Upper lobe of left lung (tissue), 6 donors: Measurements from ENCODE around the gene PAX5. TPM values are rescaled to one million over a fixed set of nuclear protein-coding genes. Genes with fewer than 3 reads are reported as not detected.
A peak's percentile ranks its signal among the peaks of the same experiment; 100 is the strongest.

Experiments used
- ATAC-seq, 2 donors: fragments of 200-7000 bp; cut with Tn5 transposase; one replicate each; pipeline ENCODE4 v1.9.1; 2022; ENCODE audit warnings: mild to moderate bottlenecking in 2 of 2, moderate library complexity in 2 of 2; ENCODE audit not compliant: low FRiP score in 2 of 2
- DNase-seq, 2 donors: peaks; one replicate each; pipeline ENCODE4 v3.0.0-alpha.2; 2019 to 2020
- H3K27ac ChIP-seq, 4 donors: fragments of 200-600 bp; sonication (generic); one replicate each; pipeline ENCODE4 v1.5.1; 2016 to 2019
- H3K27me3 ChIP-seq, 4 donors: fragments of 200-600 bp; sonication (generic); one replicate each; pipeline ENCODE4 v1.5.1; 2017 to 2019
- H3K36me3 ChIP-seq, 4 donors: fragments of 200-600 bp; sonication (generic); one replicate each; pipeline ENCODE4 v1.5.1; 2016 to 2019
- H3K4me1 ChIP-seq, 4 donors: fragments of 200-600 bp; sonication (generic); one replicate each; pipeline ENCODE4 v1.5.1; 2018 to 2019
- H3K4me3 ChIP-seq, 4 donors: fragments of 200-600 bp; sonication (generic); one replicate each; pipeline ENCODE4 v1.5.1; 2017 to 2019; ENCODE audit warnings: mild to moderate bottlenecking in 2 of 4, moderate library complexity in 1 of 4
- H3K9me3 ChIP-seq, 4 donors: fragments of 200-600 bp; sonication (generic); one replicate each; pipeline ENCODE4 v1.5.1; 2018 to 2019
- CTCF ChIP-seq, 6 experiments: fragments of 450-650 bp in 4 of 6; fragments of 200-600 bp in 2 of 6; sonication (generic) in 2 of 6; IDR thresholded peaks; one replicate each; pipeline ENCODE4 v1.5.1; 2016 to 2019; ENCODE audit warnings: antibody characterized with exemption in 6 of 6
- EP300 ChIP-seq, 4 donors: sonication (generic); formaldehyde crosslinking; IDR thresholded peaks; one replicate each; pipeline ENCODE4 v1.5.1; 2017; ENCODE audit warnings: antibody characterized with exemption in 4 of 4, control low read depth in 2 of 4
- POLR2A ChIP-seq, 4 donors: fragments of 450-650 bp; IDR thresholded peaks; one replicate each; pipeline ENCODE4 v1.5.1; 2016 to 2017; ENCODE audit warnings: antibody characterized with exemption in 4 of 4, mild to moderate bottlenecking in 2 of 4
- POLR2AphosphoS5 ChIP-seq, 2 donors: sonication (generic); formaldehyde crosslinking; IDR thresholded peaks; one replicate each; pipeline ENCODE4 v1.5.1; 2017; ENCODE audit warnings: antibody characterized with exemption in 2 of 2
- WGBS, 2 donors: methylation state at CpG; one replicate each; pipeline ENCODE4 v1.1.5; 2017 to 2018; 5-methylcytosine and 5-hydroxymethylcytosine counted together
- total RNA-seq, 6 donors: library from RNA; depleted of rRNA in 4 of 6; stranded (reverse); fragments of >200 nt in 4 of 6; gene quantifications; one replicate each; pipeline versions ENCODE4 v1.1.0 to v1.2.1, GENCODE V29; 2016 to 2021
- donor health status: DM: no; HTN: no; CAD: no; lungs with moderate emphysema.
- donor health status: DM: no; HTN: yes; CAD: no; lungs with severe emphysema.

PAX5 gene
- total RNA-seq, 6 donors from 2014 or later, result under 0.01 to 0.64 (median 0.43) TPM; not detected in 1

GRCh38 chr9:37004424-37004935, 29.6 kb downstream of the PAX5 start:
- ATAC-seq (no peak), DNase-seq (no peak)
- no peak overlapping the region for H3K27ac ChIP-seq
- WGBS, 2 donors, result 48 to 57% methylated on average over 5 of the region's 5 CpGs
- H3K4me3 ChIP-seq, result no peak overlapping the region
- H3K9me3 ChIP-seq, result no peaks in the 10 kb centered on the region
- no peaks in the 10 kb centered on the region for H3K36me3 ChIP-seq
- peaks cover 0 to 8% (median 2%) of the 10 kb centered on the region in 4 donors for H3K4me1 ChIP-seq
- peaks cover 0 to 20% (median 6%) of the 10 kb centered on the region in 4 donors for H3K27me3 ChIP-seq
- TF ChIP-seq EP300 (IDR thresholded peaks at IDR 0.05), result no peak
- TF ChIP-seq POLR2A (IDR thresholded peaks at IDR 0.05), result no peak
- TF ChIP-seq POLR2AphosphoS5 (IDR thresholded peaks at IDR 0.05), result no peak

- 1 to 4% methylated on average over 10 to 30 of the region's 62 CpGs for WGBS, 2 donors
- H3K4me3 ChIP-seq, result no peak overlapping the region
- ATAC-seq (no peak), DNase-seq (peak in 1 of 2 donors; percentile 76)
- no peaks in the 10 kb centered on the region for H3K9me3 ChIP-seq
- no peaks in the 10 kb centered on the region for H3K36me3 ChIP-seq
- H3K27ac ChIP-seq, result no peak overlapping the region
- H3K27me3 ChIP-seq, result peaks cover 0 to 20% (median 6%) of the 10 kb centered on the region in 4 donors
- peaks cover 0 to 8% (median 2%) of the 10 kb centered on the region in 4 donors for H3K4me1 ChIP-seq
- TF ChIP-seq POLR2A (IDR thresholded peaks at IDR 0.05) (no peak), POLR2AphosphoS5 (IDR thresholded peaks at IDR 0.05) (no peak), EP300 (IDR thresholded peaks at IDR 0.05) (no peak), CTCF (IDR thresholded peaks at IDR 0.05) (no peak)
These were observed 31.5 kb downstream of the PAX5 start for GRCh38 chr9:37002413-37003217.

- TF ChIP-seq EP300 (IDR thresholded peaks at IDR 0.05), result no peak
- TF ChIP-seq POLR2A (IDR thresholded peaks at IDR 0.05), result no peak
- no peak for TF ChIP-seq POLR2AphosphoS5 (IDR thresholded peaks at IDR 0.05)
- TF ChIP-seq CTCF (IDR thresholded peaks at IDR 0.05), result no peak
- Histone ChIP-seq H3K27ac (no peak overlapping the region), H3K27me3 (peaks cover 0 to 20% (median 6%) of the 10 kb centered on the region in 4 donors), H3K4me1 (peaks cover 0 to 8% (median 2%) of the 10 kb centered on the region in 4 donors), H3K4me3 (no peak overlapping the region), H3K9me3 (no peaks in the 10 kb centered on the region), H3K36me3 (no peaks in the 10 kb centered on the region)
- DNase-seq, result no peak
- WGBS, 2 donors, result 44 to 50% methylated on average over 7 to 9 of the region's 11 CpGs
- no peak for ATAC-seq
These were observed 32.0 kb downstream of the PAX5 start for GRCh38 chr9:37002036-37002412.

- H3K27ac ChIP-seq, result no peak overlapping the region
- peaks cover 0 to 20% (median 6%) of the 10 kb centered on the region in 4 donors for H3K27me3 ChIP-seq
- H3K36me3 ChIP-seq, result no peaks in the 10 kb centered on the region
- no peak overlapping the region for H3K4me3 ChIP-seq
- no peaks in the 10 kb centered on the region for H3K9me3 ChIP-seq
- H3K4me1 ChIP-seq, result peaks cover 0 to 8% (median 2%) of the 10 kb centered on the region in 4 donors
- peak in 1 of 2 donors; percentile 32 for DNase-seq
- TF ChIP-seq POLR2AphosphoS5 (IDR thresholded peaks at IDR 0.05) (no peak), POLR2A (IDR thresholded peaks at IDR 0.05) (no peak), CTCF (IDR thresholded peaks at IDR 0.05) (no peak), EP300 (IDR thresholded peaks at IDR 0.05) (no peak)
- WGBS, 2 donors, result 61 to 72% methylated on average over 9 of the region's 9 CpGs
- no peak for ATAC-seq
These were observed 32.6 kb downstream of the PAX5 start for GRCh38 chr9:37001459-37001858.

- Histone ChIP-seq H3K4me3 (no peak overlapping the region), H3K9me3 (no peaks in the 10 kb centered on the region), H3K4me1 (peaks cover 0 to 13% (median 2%) of the 10 kb centered on the region in 4 donors), H3K27ac (no peak overlapping the region), H3K27me3 (peaks cover 0 to 20% (median 6%) of the 10 kb centered on the region in 4 donors), H3K36me3 (no peaks in the 10 kb centered on the region)
- DNase-seq (no peak), ATAC-seq (no peak)
- no peak for TF ChIP-seq POLR2A (IDR thresholded peaks at IDR 0.05)
- no peak for TF ChIP-seq POLR2AphosphoS5 (IDR thresholded peaks at IDR 0.05)
- TF ChIP-seq CTCF (IDR thresholded peaks at IDR 0.05), result no peak
- no peak for TF ChIP-seq EP300 (IDR thresholded peaks at IDR 0.05)
- WGBS, 2 donors, result 52 to 54% methylated on average over 8 of the region's 8 CpGs
These were observed 34.2 kb downstream of the PAX5 start for GRCh38 chr9:36999728-37000333.
